Measurements from ENCODE around the gene ODF2.

DNA sequence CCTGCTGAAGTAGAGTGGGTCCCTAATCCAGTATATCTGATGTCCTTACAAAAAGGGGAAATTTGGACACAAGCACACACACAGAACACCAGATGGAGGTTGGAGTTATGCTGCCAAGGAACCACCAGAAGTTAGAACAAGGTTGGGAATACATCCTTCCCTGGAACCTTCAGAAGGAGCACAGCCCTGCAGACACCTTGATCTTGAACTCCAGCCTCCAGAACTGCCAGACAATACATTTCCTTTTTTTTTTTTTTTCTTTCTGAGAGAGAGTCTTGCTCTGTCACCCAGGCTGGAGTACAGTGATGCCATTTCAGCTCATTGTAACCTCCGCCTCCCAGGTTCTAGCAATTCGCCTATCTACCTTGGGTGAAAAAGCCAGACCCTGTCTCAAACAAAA is 7.1 kb upstream of the ODF2 start:
- TF ChIP-seq, protein P1, sequence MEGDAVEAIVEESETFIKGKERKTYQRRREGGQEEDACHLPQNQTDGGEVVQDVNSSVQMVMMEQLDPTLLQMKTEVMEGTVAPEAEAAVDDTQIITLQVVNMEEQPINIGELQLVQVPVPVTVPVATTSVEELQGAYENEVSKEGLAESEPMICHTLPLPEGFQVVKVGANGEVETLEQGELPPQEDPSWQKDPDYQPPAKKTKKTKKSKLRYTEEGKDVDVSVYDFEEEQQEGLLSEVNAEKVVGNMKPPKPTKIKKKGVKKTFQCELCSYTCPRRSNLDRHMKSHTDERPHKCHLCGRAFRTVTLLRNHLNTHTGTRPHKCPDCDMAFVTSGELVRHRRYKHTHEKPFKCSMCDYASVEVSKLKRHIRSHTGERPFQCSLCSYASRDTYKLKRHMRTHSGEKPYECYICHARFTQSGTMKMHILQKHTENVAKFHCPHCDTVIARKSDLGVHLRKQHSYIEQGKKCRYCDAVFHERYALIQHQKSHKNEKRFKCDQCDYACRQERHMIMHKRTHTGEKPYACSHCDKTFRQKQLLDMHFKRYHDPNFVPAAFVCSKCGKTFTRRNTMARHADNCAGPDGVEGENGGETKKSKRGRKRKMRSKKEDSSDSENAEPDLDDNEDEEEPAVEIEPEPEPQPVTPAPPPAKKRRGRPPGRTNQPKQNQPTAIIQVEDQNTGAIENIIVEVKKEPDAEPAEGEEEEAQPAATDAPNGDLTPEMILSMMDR (IDR thresholded peaks at IDR 0.05) = no peak
- TF ChIP-seq, protein P2, sequence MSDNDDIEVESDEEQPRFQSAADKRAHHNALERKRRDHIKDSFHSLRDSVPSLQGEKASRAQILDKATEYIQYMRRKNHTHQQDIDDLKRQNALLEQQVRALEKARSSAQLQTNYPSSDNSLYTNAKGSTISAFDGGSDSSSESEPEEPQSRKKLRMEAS (IDR thresholded peaks at IDR 0.05; ENCODE audit: low read depth) = no peak
- no peak for TF ChIP-seq TCF12 (IDR thresholded peaks at IDR 0.05)
